MM.1S (cell line): ENCODE data around the gene KCNQ2.

Experiments used
- DNase-seq: peaks from one replicate; pipeline ENCODE4 v3.0.0-alpha.2; 2015
- H2AFZ ChIP-seq: fragments of 300-600 bp; sonication (generic); 2 replicates; pipeline ENCODE4 v1.6.0; 2016; ENCODE audit warnings: antibody characterized with exemption, low read length
- H3F3A ChIP-seq: fragments of 300-600 bp; sonication (generic); 2 replicates; pipeline ENCODE4 v1.6.1; 2016; ENCODE audit warnings: mild to moderate bottlenecking, antibody characterized with exemption, low read length, moderate library complexity, mixed read lengths; ENCODE audit not compliant: insufficient read depth
- H3K27ac ChIP-seq: fragments of 300-600 bp; sonication (generic); 2 replicates; pipeline ENCODE4 v1.5.1; 2016; ENCODE audit warnings: mild to moderate bottlenecking, low read length
- H3K27me3 ChIP-seq: fragments of 300-600 bp; sonication (generic); replicated peaks from 2 replicates; pipeline ENCODE4 v1.6.0; 2016; ENCODE audit warnings: low read length; ENCODE audit not compliant: insufficient read depth
- H3K36me3 ChIP-seq: fragments of 300-600 bp; sonication (generic); replicated peaks from 2 replicates; pipeline ENCODE4 v1.6.1; 2016; ENCODE audit warnings: mild to moderate bottlenecking, low read length, mixed read lengths; ENCODE audit not compliant: insufficient read depth
- H3K4me1 ChIP-seq: fragments of 300-600 bp; sonication (generic); 2 replicates; pipeline ENCODE4 v1.6.1; 2016; ENCODE audit warnings: low read length, mixed read lengths
- H3K4me2 ChIP-seq: fragments of 300-600 bp; sonication (generic); 2 replicates; pipeline ENCODE4 v1.6.0; 2016; ENCODE audit warnings: low read depth, low read length
- H3K4me3 ChIP-seq: fragments of 300-600 bp; sonication (generic); 2 replicates; pipeline ENCODE4 v1.5.1; 2016; ENCODE audit warnings: low read length, mixed read lengths
- H3K79me2 ChIP-seq: fragments of 300-600 bp; sonication (generic); 2 replicates; pipeline ENCODE4 v1.6.1; 2016; ENCODE audit warnings: mixed run types, low read length, mixed read lengths
- H3K9ac ChIP-seq: fragments of 300-600 bp; sonication (generic); 2 replicates; pipeline ENCODE4 v1.6.1; 2016; ENCODE audit warnings: low read length, mixed read lengths
- H3K9me2 ChIP-seq: fragments of 300-600 bp; sonication (generic); replicated peaks from 2 replicates; pipeline ENCODE4 v1.6.1; 2016; ENCODE audit warnings: mild to moderate bottlenecking, low read length, mixed read lengths; ENCODE audit not compliant: insufficient read depth
- H3K9me3 ChIP-seq: fragments of 300-600 bp; sonication (generic); replicated peaks from 2 replicates; pipeline ENCODE4 v1.6.1; 2016; ENCODE audit warnings: mild to moderate bottlenecking, low read length, mixed read lengths; ENCODE audit not compliant: insufficient read depth
- H4K20me1 ChIP-seq: fragments of 300-600 bp; sonication (generic); 2 replicates; pipeline ENCODE4 v1.6.1; 2016; ENCODE audit warnings: mild to moderate bottlenecking, low read length, moderate library complexity, mixed read lengths; ENCODE audit not compliant: insufficient read depth
- CTCF ChIP-seq: fragments of 300-600 bp; sonication (generic); IDR thresholded peaks from 2 replicates; pipeline ENCODE4 v1.5.1; 2016; ENCODE audit warnings: antibody characterized with exemption, low read length, mixed read lengths
- EZH2 ChIP-seq: fragments of 300-600 bp; sonication (generic); optimal IDR thresholded peaks from 2 replicates; pipeline ENCODE3; 2017; ENCODE audit warnings: low read depth, mild to moderate bottlenecking, antibody characterized with exemption, low read length, mixed read lengths
- EZH2phosphoT487 ChIP-seq: fragments of 300-600 bp; sonication (generic); IDR thresholded peaks from 2 replicates; pipeline ENCODE4 v1.6.1; 2018; ENCODE audit warnings: antibody characterized with exemption, low read length

KCNQ2 gene

GRCh38 chr20:63469019-63469712 is 3.3 kb downstream of the KCNQ2 start:
- Histone ChIP-seq H3K9me3 (no peaks in the 10 kb centered on the region), H3K36me3 (no peaks in the 10 kb centered on the region), H3K79me2 (no peaks in the 10 kb centered on the region), H3F3A (no peaks in the 10 kb centered on the region), H3K27ac (no peak overlapping the region), H3K9me2 (no peaks in the 10 kb centered on the region), H3K4me3 (no peak overlapping the region), H4K20me1 (no peaks in the 10 kb centered on the region), H3K9ac (no peak overlapping the region), H3K4me2 (no peak overlapping the region), H3K4me1 (no peaks in the 10 kb centered on the region), H3K27me3 (peaks cover 92% of the 10 kb centered on the region), H2AFZ (no peak overlapping the region)
- no peak for TF ChIP-seq EZH2
- TF ChIP-seq CTCF, result no peak
- no peak for TF ChIP-seq EZH2phosphoT487
- no peak for DNase-seq

- H3K79me2 ChIP-seq, result no peaks in the 10 kb centered on the region
- H3K9me2 ChIP-seq, result no peaks in the 10 kb centered on the region
- H2AFZ ChIP-seq, result no peak overlapping the region
- TF ChIP-seq EZH2phosphoT487 (no peak), CTCF (no peak), EZH2 (no peak)
- peaks cover 92% of the 10 kb centered on the region for H3K27me3 ChIP-seq
- no peak overlapping the region for H3K27ac ChIP-seq
- DNase-seq, result no peak
- no peak overlapping the region for H3K9ac ChIP-seq
- no peaks in the 10 kb centered on the region for H3K4me1 ChIP-seq
- no peaks in the 10 kb centered on the region for H3K9me3 ChIP-seq
- H3K4me3 ChIP-seq, result no peak overlapping the region
- H3K36me3 ChIP-seq, result no peaks in the 10 kb centered on the region
- H3F3A ChIP-seq, result no peaks in the 10 kb centered on the region
- H4K20me1 ChIP-seq, result no peaks in the 10 kb centered on the region
- H3K4me2 ChIP-seq, result no peak overlapping the region
Observed at GRCh38 chr20:63468421-63468820, 4.0 kb downstream of the KCNQ2 start.

- no peak for TF ChIP-seq EZH2phosphoT487
- no peak for TF ChIP-seq CTCF
- no peak for TF ChIP-seq EZH2
- no peaks in the 10 kb centered on the region for H4K20me1 ChIP-seq
Observed at GRCh38 chr20:63467294-63468083, 5.0 kb downstream of the KCNQ2 start.

More at GRCh38 chr20:63467294-63468083, 5.0 kb downstream of the KCNQ2 start:
- Histone ChIP-seq H3K79me2 (no peaks in the 10 kb centered on the region), H2AFZ (no peak overlapping the region), H3K27me3 (peaks cover 96% of the 10 kb centered on the region), H3K4me2 (no peak overlapping the region), H3K4me3 (no peak overlapping the region), H3K9me2 (no peaks in the 10 kb centered on the region), H3K36me3 (no peaks in the 10 kb centered on the region), H3F3A (no peaks in the 10 kb centered on the region), H3K27ac (no peak overlapping the region), H3K9me3 (no peaks in the 10 kb centered on the region), H3K4me1 (no peaks in the 10 kb centered on the region), H3K9ac (no peak overlapping the region)
- DNase-seq, result no peak
